Activated gamma-delta T cell treated with anti-CD3 and anti-CD28 coated beads, Interleukin-2, amount 50 U/mL, for 16 hours (primary cell): Measurements from ENCODE around the gene UGP2.
A peak's percentile ranks its signal among the peaks of the same experiment; 100 is the strongest.
"Not testable (repeated sequence)": the region's sequence is repeated elsewhere in the genome, so short reads cannot be mapped to it uniquely, and the experiment has no call there.

Source experiments
- DNase-seq: peaks from one replicate; pipeline ENCODE4 v3.0.0-alpha.2; 2020; ENCODE audit warnings: low read depth

Gene UGP2

GRCh38 chr2:63841254-63842022, at the start of gene UGP2:
UGP2 (plus strand) TSS chr2:63841896; CDS start chr2:63842186, 290 bp downstream.
- peak; percentile 77 for DNase-seq

GRCh38 chr2:63792530-63792929, 49.2 kb upstream of the UGP2 start:
- no peak for DNase-seq

- DNase-seq = no peak
Measured at GRCh38 chr2:63796366-63796765, 45.3 kb upstream of the UGP2 start.

- no peak for DNase-seq
Measured at GRCh38 chr2:63796796-63797195, 44.9 kb upstream of the UGP2 start.

- DNase-seq = no peak
Measured at GRCh38 chr2:63801455-63801854, 40.2 kb upstream of the UGP2 start.

- no peak for DNase-seq
Measured at GRCh38 chr2:63805412-63805811, 36.3 kb upstream of the UGP2 start.

- DNase-seq = not testable (repeated sequence)
Measured at GRCh38 chr2:63808036-63808435, 33.7 kb upstream of the UGP2 start.

GRCh38 chr2:63808911-63809310, 32.8 kb upstream of the UGP2 start:
- not testable (repeated sequence) for DNase-seq

- no peak for DNase-seq
Measured at GRCh38 chr2:63811063-63811462, 30.6 kb upstream of the UGP2 start.

- DNase-seq = not testable (repeated sequence)
Measured at GRCh38 chr2:63811870-63812269, 29.8 kb upstream of the UGP2 start.

GRCh38 chr2:63814114-63814513, 27.6 kb upstream of the UGP2 start:
- DNase-seq = no peak

- DNase-seq = no peak
Measured at GRCh38 chr2:63817382-63817781, 24.3 kb upstream of the UGP2 start.

- DNase-seq = no peak
Measured at GRCh38 chr2:63818271-63818670, 23.4 kb upstream of the UGP2 start.

GRCh38 chr2:63819256-63819655, 22.4 kb upstream of the UGP2 start:
- no peak for DNase-seq

GRCh38 chr2:63819765-63820717, 21.7 kb upstream of the UGP2 start:
- no peak for DNase-seq

GRCh38 chr2:63820969-63821368, 20.7 kb upstream of the UGP2 start:
- DNase-seq = no peak

- no peak for DNase-seq
Measured at GRCh38 chr2:63821396-63821795, 20.3 kb upstream of the UGP2 start.

- no peak for DNase-seq
Measured at GRCh38 chr2:63822478-63822877, 19.2 kb upstream of the UGP2 start.

- no peak for DNase-seq
Measured at GRCh38 chr2:63827749-63828148, 13.9 kb upstream of the UGP2 start.

- no peak for DNase-seq
Measured at GRCh38 chr2:63831176-63831575, 10.5 kb upstream of the UGP2 start.

GRCh38 chr2:63834401-63834800, 7.3 kb upstream of the UGP2 start:
- no peak for DNase-seq

- DNase-seq = no peak
Measured at GRCh38 chr2:63837036-63837594, 4.6 kb upstream of the UGP2 start.
